Measurements from ENCODE around the gene KHDC4. TPM values are rescaled to one million over a fixed set of nuclear protein-coding genes. Genes with fewer than 3 reads are reported as not detected.

The KHDC4 gene
- total and polyA plus RNA-seq, 2 of the 13 experiments (the other 11 are each of a cell fraction or from before 2014, with no cell fraction given) = 33.5 to 92.0 TPM

- no peak for TF ChIP-seq ZNF646 (CRISPR knock-in tag; IDR thresholded peaks at IDR 0.05)
- no peak; the same call in 1 of the 2 replicates for TF ChIP-seq BCL6 (CRISPR knock-in tag; IDR thresholded peaks at IDR 0.05)
- 0 out of 2 replicates have a peak, but pooled peaks have one; percentile 3 for TF ChIP-seq POLR2AphosphoS2 (IDR thresholded peaks at IDR 0.05; ENCODE audit: low read depth, low read length)
- no peak for TF ChIP-seq NFIB (CRISPR knock-in tag; IDR thresholded peaks at IDR 0.05; ENCODE audit: borderline replicate concordance)
- no peak for TF ChIP-seq FOXP1 (IDR thresholded peaks at IDR 0.05)
- no peak for TF ChIP-seq FOXP1 (CRISPR knock-in tag; IDR thresholded peaks at IDR 0.05)
- TF ChIP-seq HCFC1 (IDR thresholded peaks at IDR 0.05; ENCODE audit: low read depth, low read length) = no peak
- no peak for TF ChIP-seq ZNF451 (CRISPR knock-in tag; IDR thresholded peaks at IDR 0.05)
- TF ChIP-seq NFYB (CRISPR knock-in tag; IDR thresholded peaks at IDR 0.05) = peak; percentile 33; the same call in 1 of the 2 replicates
- no peak for TF ChIP-seq HNF1B (CRISPR knock-in tag; IDR thresholded peaks at IDR 0.05)
- no peak for TF ChIP-seq MTF2 (CRISPR knock-in tag; IDR thresholded peaks at IDR 0.05; ENCODE audit: borderline replicate concordance)
- no peak for TF ChIP-seq EP300 (IDR thresholded peaks at IDR 0.05; ENCODE audit: low read depth in 2 of 2, low read length in 2 of 2)
- TF ChIP-seq EP300 (CRISPR knock-in tag; IDR thresholded peaks at IDR 0.05; ENCODE audit: borderline replicate concordance) = no peak
- TF ChIP-seq ZNF468 (CRISPR knock-in tag; IDR thresholded peaks at IDR 0.05) = no peak
- TF ChIP-seq ESRRA (CRISPR knock-in tag; IDR thresholded peaks at IDR 0.05; ENCODE audit: low read depth) = no peak
- no peak; the same call in 1 of the 2 replicates for TF ChIP-seq ZNF350 (CRISPR knock-in tag; IDR thresholded peaks at IDR 0.05; ENCODE audit: borderline replicate concordance, low read depth)
- peak; percentile 77 for TF ChIP-seq RBM22 (optimal IDR thresholded peaks at IDR 0.05; ENCODE audit: low read length)
- TF ChIP-seq NPAS2 (CRISPR knock-in tag; IDR thresholded peaks at IDR 0.05; ENCODE audit: borderline replicate concordance) = no peak
- TF ChIP-seq TAF1 (CRISPR knock-in tag; IDR thresholded peaks at IDR 0.05) = peak; percentile 47; the same call in 1 of the 2 replicates
- no peak for TF ChIP-seq ZMAT5 (CRISPR knock-in tag; IDR thresholded peaks at IDR 0.05; ENCODE audit: borderline replicate concordance, low read depth)
- TF ChIP-seq SP1 (IDR thresholded peaks at IDR 0.05) = no peak
- TF ChIP-seq SP1 (CRISPR knock-in tag; IDR thresholded peaks at IDR 0.05) = 0 out of 2 replicates have a peak, but pooled peaks have one; percentile 17
Measured at GRCh38 chr1:155940993-155941844, 7.0 kb upstream of the KHDC4 start, which contains the start of gene RXFP4 (continued).
